Stomach (tissue), 9 donors: ENCODE data around the gene PLCB4. TPM values are rescaled to one million over a fixed set of nuclear protein-coding genes. Genes with fewer than 3 reads are reported as not detected.

Source experiments
- DNase-seq, 2 donors: peaks; one replicate each; pipeline versions ENCODE4 v3.0.0 to v3.0.0-alpha.2; 2013 to 2019
- H3K27ac ChIP-seq, 5 donors: fragments of 200-600 bp in 4 of 5; sonication (generic) in 4 of 5; one replicate each; pipeline ENCODE4 v1.5.1; 2013 to 2019; ENCODE audit warnings: mild to moderate bottlenecking in 1 of 5, moderate library complexity in 1 of 5
- H3K27me3 ChIP-seq, 3 donors: fragments of 200-600 bp; sonication (generic); one replicate each; pipeline ENCODE4 v1.5.1; 2017 to 2019; ENCODE audit warnings: mixed run types in 1 of 3
- H3K36me3 ChIP-seq, 4 donors: fragments of 200-600 bp; sonication (generic); 1 replicate in 3 of 4; 2 replicates in 1 of 4; pipeline ENCODE4 v1.5.1; 2016 to 2019
- H3K4me1 ChIP-seq, 4 donors: fragments of 200-600 bp; sonication (generic); one replicate each; pipeline ENCODE4 v1.5.1; 2016 to 2019
- H3K4me3 ChIP-seq, 4 donors: fragments of 200-600 bp; sonication (generic) in 3 of 4; one replicate each; pipeline ENCODE4 v1.5.1; 2016 to 2019; ENCODE audit warnings: mild to moderate bottlenecking in 1 of 4
- H3K9me3 ChIP-seq, 4 donors: fragments of 200-600 bp; sonication (generic); one replicate each; pipeline ENCODE4 v1.5.1; 2016 to 2019
- EP300 ChIP-seq: sonication (generic); formaldehyde crosslinking; IDR thresholded peaks from one replicate; pipeline ENCODE4 v1.6.1; 2017; ENCODE audit warnings: antibody characterized with exemption
- POLR2A ChIP-seq, 4 donors: fragments of 450-650 bp; IDR thresholded peaks; one replicate each; pipeline ENCODE4 v1.6.1; 2016; ENCODE audit warnings: antibody characterized with exemption in 4 of 4, control low read depth in 2 of 4, mild to moderate bottlenecking in 1 of 4, moderate library complexity in 1 of 4
- POLR2AphosphoS5 ChIP-seq, 3 donors: sonication (generic); formaldehyde crosslinking; IDR thresholded peaks; one replicate each; pipeline ENCODE4 v1.6.1; 2016; ENCODE audit warnings: antibody characterized with exemption in 3 of 3
- WGBS, 5 donors: extraction: QIAGEN DNeasy Blood & Tissue Kit in 3 of 5; methylation state at CpG; one replicate each; pipeline versions ENCODE4 v1.1.5 to v1.1.7; 2013 to 2018; 5-methylcytosine and 5-hydroxymethylcytosine counted together
- intact Hi-C: fragments of 100-400 bp; cut with DNase I; formaldehyde crosslinking; loops from one replicate; pipeline ENCODE4 v1.15.1; 2023; ENCODE audit warnings: low total_unique reads
- polyA plus RNA-seq, 3 donors: library from polyadenylated mRNA; stranded (reverse); fragments of 200-250 nt; gene quantifications; one replicate each; pipeline ENCODE4 v1.2.3, GENCODE V29; 2013
- total RNA-seq, 5 donors: library from RNA; depleted of rRNA; stranded (reverse); fragments of >200 nt; gene quantifications; one replicate each; pipeline versions ENCODE4 v1.1.0 to v1.2.3, GENCODE V29; 2014 to 2016
- TF ChIP-seq, protein P1 (sequence below), 7 experiments: fragments of 450-650 bp in 4 of 7; fragments of 200-600 bp in 3 of 7; sonication (generic) in 3 of 7; IDR thresholded peaks; one replicate each; pipeline ENCODE4 v1.5.1; 2016 to 2019; ENCODE audit warnings: antibody characterized with exemption in 7 of 7, control low read depth in 2 of 7, mild to moderate bottlenecking in 1 of 7
- donor health status: healthy with polysubstance abuse.
- donor health status: Bipolar disorder and iron deficiency.
- donor health status: healthy.

The PLCB4 gene
- total and polyA plus RNA-seq, 8 donors, result 5.3 to 29.4 (median 22.3) TPM

DNA sequence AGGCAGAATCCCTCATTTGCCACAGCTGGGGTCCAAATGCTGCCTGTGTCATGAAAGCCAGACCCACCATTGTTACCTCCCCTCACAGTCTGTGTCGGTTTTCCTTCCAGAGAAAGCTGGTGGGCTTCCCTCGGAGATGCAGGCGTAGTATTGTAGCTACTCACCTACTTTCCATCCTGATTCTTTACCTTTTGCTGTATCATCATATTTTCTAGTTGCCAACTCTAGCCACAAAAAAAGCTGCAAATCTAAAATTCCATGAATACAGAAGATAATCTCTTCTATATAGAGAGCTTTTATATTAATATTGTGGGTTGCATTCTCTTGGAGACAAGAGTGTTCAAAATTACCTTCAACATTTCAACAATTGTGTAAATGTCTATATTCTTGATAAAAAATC lies 347.5 kb downstream of the PLCB4 start:
- Histone ChIP-seq H3K4me1 (no peaks in the 10 kb centered on the region), H3K4me3 (no peak overlapping the region), H3K9me3 (no peaks in the 10 kb centered on the region), H3K27me3 (no peaks in the 10 kb centered on the region), H3K27ac (no peak overlapping the region), H3K36me3 (peaks cover 0 to 45% (median 23%) of the 10 kb centered on the region in 4 donors)
- intact Hi-C loops, result no loop called here
- 84 to 95% (median 91%) methylated on average over 3 of the region's 3 CpGs for WGBS, 5 donors
- TF ChIP-seq, protein P1, sequence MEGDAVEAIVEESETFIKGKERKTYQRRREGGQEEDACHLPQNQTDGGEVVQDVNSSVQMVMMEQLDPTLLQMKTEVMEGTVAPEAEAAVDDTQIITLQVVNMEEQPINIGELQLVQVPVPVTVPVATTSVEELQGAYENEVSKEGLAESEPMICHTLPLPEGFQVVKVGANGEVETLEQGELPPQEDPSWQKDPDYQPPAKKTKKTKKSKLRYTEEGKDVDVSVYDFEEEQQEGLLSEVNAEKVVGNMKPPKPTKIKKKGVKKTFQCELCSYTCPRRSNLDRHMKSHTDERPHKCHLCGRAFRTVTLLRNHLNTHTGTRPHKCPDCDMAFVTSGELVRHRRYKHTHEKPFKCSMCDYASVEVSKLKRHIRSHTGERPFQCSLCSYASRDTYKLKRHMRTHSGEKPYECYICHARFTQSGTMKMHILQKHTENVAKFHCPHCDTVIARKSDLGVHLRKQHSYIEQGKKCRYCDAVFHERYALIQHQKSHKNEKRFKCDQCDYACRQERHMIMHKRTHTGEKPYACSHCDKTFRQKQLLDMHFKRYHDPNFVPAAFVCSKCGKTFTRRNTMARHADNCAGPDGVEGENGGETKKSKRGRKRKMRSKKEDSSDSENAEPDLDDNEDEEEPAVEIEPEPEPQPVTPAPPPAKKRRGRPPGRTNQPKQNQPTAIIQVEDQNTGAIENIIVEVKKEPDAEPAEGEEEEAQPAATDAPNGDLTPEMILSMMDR (IDR thresholded peaks at IDR 0.05), result no peak
- TF ChIP-seq POLR2AphosphoS5 (IDR thresholded peaks at IDR 0.05), result no peak
- TF ChIP-seq EP300, result no peak
- TF ChIP-seq POLR2A (IDR thresholded peaks at IDR 0.05), result no peak
- no peak for DNase-seq

- peaks cover 0 to 41% (median 34%) of the 10 kb centered on the region in 4 donors for H3K36me3 ChIP-seq
- DNase-seq, result no peak
- intact Hi-C loops, result no loop called here
Measured at GRCh38 chr20:9417665-9418064, 348.8 kb downstream of the PLCB4 start.

DNA sequence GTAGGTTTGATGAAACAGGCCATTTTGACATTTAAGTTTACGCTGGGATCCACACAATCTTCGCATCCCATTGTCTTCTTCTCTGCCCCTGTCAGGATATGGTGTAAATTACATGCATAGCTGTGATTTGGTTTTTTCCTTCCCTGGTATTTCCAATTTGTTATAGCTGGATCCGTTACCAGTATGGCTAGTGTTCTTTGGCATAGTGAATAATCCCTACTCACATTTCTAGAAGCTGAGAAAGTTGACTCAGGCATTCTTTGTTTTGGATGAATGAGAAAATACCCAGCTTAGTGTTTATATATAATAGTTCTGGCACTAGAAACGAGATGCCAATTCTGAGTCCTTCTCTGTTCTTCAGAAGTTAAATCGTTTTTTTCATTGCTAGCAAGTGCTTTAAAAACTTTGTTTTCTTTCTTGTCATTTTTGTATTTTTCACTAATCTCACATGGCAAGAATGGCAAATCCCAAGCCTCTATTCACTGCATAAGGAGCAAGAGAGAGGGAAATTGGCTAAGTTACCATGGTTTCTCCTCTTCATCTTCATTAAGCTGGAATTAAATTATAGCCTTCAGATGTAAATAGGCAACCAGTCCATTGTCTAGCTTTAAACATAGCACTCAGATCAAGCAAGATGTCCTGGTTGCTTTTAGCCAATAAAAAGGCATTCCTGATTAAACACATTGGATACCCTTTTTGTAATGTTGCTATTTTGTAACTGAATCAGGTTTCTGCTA lies 353.6 kb downstream of the PLCB4 start:
- Histone ChIP-seq H3K4me3 (no peak overlapping the region), H3K9me3 (no peaks in the 10 kb centered on the region), H3K27me3 (no peaks in the 10 kb centered on the region), H3K4me1 (no peaks in the 10 kb centered on the region), H3K27ac (no peak overlapping the region), H3K36me3 (peaks cover 0 to 58% (median 42%) of the 10 kb centered on the region in 4 donors)
- intact Hi-C loops, result no loop called here
- WGBS, 5 donors, result 52 to 84% (median 74%) methylated on average over 5 of the region's 5 CpGs
- no peak for TF ChIP-seq POLR2A (IDR thresholded peaks at IDR 0.05)
- no peak for TF ChIP-seq EP300
- no peak for TF ChIP-seq POLR2AphosphoS5 (IDR thresholded peaks at IDR 0.05)
- TF ChIP-seq, protein P1 (IDR thresholded peaks at IDR 0.05), result no peak
- no peak for DNase-seq

More at GRCh38 chr20:9417665-9418064, 348.8 kb downstream of the PLCB4 start:
- H3K4me1 ChIP-seq, result no peaks in the 10 kb centered on the region
- H3K9me3 ChIP-seq, result no peaks in the 10 kb centered on the region
- no peak overlapping the region for H3K4me3 ChIP-seq
- H3K27ac ChIP-seq, result no peak overlapping the region
- TF ChIP-seq, protein P1 (IDR thresholded peaks at IDR 0.05), result no peak
- TF ChIP-seq EP300, result no peak
- no peak for TF ChIP-seq POLR2A (IDR thresholded peaks at IDR 0.05)
- TF ChIP-seq POLR2AphosphoS5 (IDR thresholded peaks at IDR 0.05), result no peak
- H3K27me3 ChIP-seq, result no peaks in the 10 kb centered on the region

- Histone ChIP-seq H3K36me3 (peaks cover 0 to 64% (median 45%) of the 10 kb centered on the region in 4 donors), H3K27ac (no peak overlapping the region), H3K27me3 (no peaks in the 10 kb centered on the region), H3K4me3 (no peak overlapping the region), H3K9me3 (no peaks in the 10 kb centered on the region), H3K4me1 (no peaks in the 10 kb centered on the region)
- DNase-seq, result no peak
- no peak for TF ChIP-seq EP300
- no peak for TF ChIP-seq POLR2A (IDR thresholded peaks at IDR 0.05)
- TF ChIP-seq POLR2AphosphoS5 (IDR thresholded peaks at IDR 0.05), result no peak
- TF ChIP-seq, protein P1 (IDR thresholded peaks at IDR 0.05), result no peak
- WGBS, 5 donors, result 89 to 95% (median 91%) methylated on average over 3 of the region's 3 CpGs
- intact Hi-C loops, result no loop called here
Measured at GRCh38 chr20:9424551-9424950, 355.7 kb downstream of the PLCB4 start.
